Neuron (in vitro differentiated cells): ENCODE measurements around the gene TRIM33.

Experiments used
- H2AFZ ChIP-seq: one replicate; pipeline ENCODE4 v1.6.1; 2013; ENCODE audit warnings: low read depth, mild to moderate bottlenecking, inconsistent platforms, low read length, moderate library complexity
- H3K27me3 ChIP-seq: one replicate; pipeline ENCODE4 v1.6.1; 2013; ENCODE audit warnings: low read length; ENCODE audit not compliant: insufficient read depth
- H3K36me3 ChIP-seq: one replicate; pipeline ENCODE4 v1.6.1; 2013; ENCODE audit warnings: low read length; ENCODE audit not compliant: insufficient read depth
- H3K4me1 ChIP-seq: one replicate; pipeline ENCODE4 v1.6.1; 2013; ENCODE audit warnings: low read length; ENCODE audit not compliant: insufficient read depth
- H3K4me3 ChIP-seq: 2 replicates; pipeline ENCODE4 v1.5.1; 2013; ENCODE audit warnings: mild to moderate bottlenecking, low read length, moderate library complexity
- H3K9me3 ChIP-seq: one replicate; pipeline ENCODE4 v1.6.1; 2013; ENCODE audit warnings: low read length

Gene TRIM33

GRCh38 chr1:114472408-114472807, 38.6 kb downstream of the TRIM33 start:
- H3K27me3 ChIP-seq, result no peaks in the 10 kb centered on the region
- no peaks in the 10 kb centered on the region for H3K4me1 ChIP-seq
- no peak overlapping the region for H2AFZ ChIP-seq
- H3K4me3 ChIP-seq, result no peak overlapping the region
- H3K36me3 ChIP-seq, result peaks cover 4% of the 10 kb centered on the region
- H3K9me3 ChIP-seq, result peaks cover 3% of the 10 kb centered on the region

- no peaks in the 10 kb centered on the region for H3K27me3 ChIP-seq
- peaks cover 6% of the 10 kb centered on the region for H3K36me3 ChIP-seq
- H3K9me3 ChIP-seq, result peaks cover 3% of the 10 kb centered on the region
- no peak overlapping the region for H2AFZ ChIP-seq
- no peak overlapping the region for H3K4me3 ChIP-seq
- no peaks in the 10 kb centered on the region for H3K4me1 ChIP-seq
Measured at GRCh38 chr1:114470681-114471080, 40.3 kb downstream of the TRIM33 start.

GRCh38 chr1:114468710-114469468, 42.1 kb downstream of the TRIM33 start:
- no peak overlapping the region for H3K4me3 ChIP-seq

GRCh38 chr1:114468047-114468446, 43.0 kb downstream of the TRIM33 start:
- no peak overlapping the region for H2AFZ ChIP-seq
- no peak overlapping the region for H3K4me3 ChIP-seq
- peaks cover 16% of the 10 kb centered on the region for H3K36me3 ChIP-seq
- H3K9me3 ChIP-seq, result peaks cover 3% of the 10 kb centered on the region
- H3K4me1 ChIP-seq, result no peaks in the 10 kb centered on the region
- no peaks in the 10 kb centered on the region for H3K27me3 ChIP-seq

More at GRCh38 chr1:114468710-114469468, 42.1 kb downstream of the TRIM33 start:
- Histone ChIP-seq H3K4me1 (no peaks in the 10 kb centered on the region), H2AFZ (no peak overlapping the region), H3K9me3 (peaks cover 3% of the 10 kb centered on the region), H3K27me3 (no peaks in the 10 kb centered on the region), H3K36me3 (peaks cover 9% of the 10 kb centered on the region)

GRCh38 chr1:114467491-114467890, 43.5 kb downstream of the TRIM33 start:
- no peaks in the 10 kb centered on the region for H3K27me3 ChIP-seq
- H2AFZ ChIP-seq, result no peak overlapping the region
- H3K4me1 ChIP-seq, result no peaks in the 10 kb centered on the region
- H3K36me3 ChIP-seq, result peaks cover 20% of the 10 kb centered on the region
- H3K9me3 ChIP-seq, result peaks cover 2% of the 10 kb centered on the region
- H3K4me3 ChIP-seq, result no peak overlapping the region

GRCh38 chr1:114466334-114467014, 44.5 kb downstream of the TRIM33 start:
- no peak overlapping the region for H3K4me3 ChIP-seq
- H3K4me1 ChIP-seq, result no peaks in the 10 kb centered on the region
- no peaks in the 10 kb centered on the region for H3K27me3 ChIP-seq
- no peaks in the 10 kb centered on the region for H3K9me3 ChIP-seq
- peaks cover 27% of the 10 kb centered on the region for H3K36me3 ChIP-seq
- no peak overlapping the region for H2AFZ ChIP-seq

- no peaks in the 10 kb centered on the region for H3K27me3 ChIP-seq
- no peak overlapping the region for H3K4me3 ChIP-seq
- H3K4me1 ChIP-seq, result no peaks in the 10 kb centered on the region
- no peaks in the 10 kb centered on the region for H3K9me3 ChIP-seq
- H2AFZ ChIP-seq, result no peak overlapping the region
- H3K36me3 ChIP-seq, result peaks cover 41% of the 10 kb centered on the region
Measured at GRCh38 chr1:114462963-114463362, 48.0 kb downstream of the TRIM33 start.

GRCh38 chr1:114462341-114462740, 48.7 kb downstream of the TRIM33 start:
- H2AFZ ChIP-seq, result no peak overlapping the region
- H3K27me3 ChIP-seq, result no peaks in the 10 kb centered on the region

GRCh38 chr1:114458237-114458777, 52.7 kb downstream of the TRIM33 start:
- H2AFZ ChIP-seq, result no peak overlapping the region
- H3K4me1 ChIP-seq, result no peaks in the 10 kb centered on the region
- no peak overlapping the region for H3K4me3 ChIP-seq
- peaks cover 75% of the 10 kb centered on the region for H3K36me3 ChIP-seq
- no peaks in the 10 kb centered on the region for H3K9me3 ChIP-seq
- H3K27me3 ChIP-seq, result no peaks in the 10 kb centered on the region

More at GRCh38 chr1:114462341-114462740, 48.7 kb downstream of the TRIM33 start:
- Histone ChIP-seq H3K4me3 (no peak overlapping the region), H3K4me1 (no peaks in the 10 kb centered on the region), H3K36me3 (peaks cover 47% of the 10 kb centered on the region), H3K9me3 (no peaks in the 10 kb centered on the region)

- Histone ChIP-seq H3K4me3 (no peak overlapping the region), H3K36me3 (peaks cover 75% of the 10 kb centered on the region), H3K4me1 (no peaks in the 10 kb centered on the region), H2AFZ (no peak overlapping the region), H3K9me3 (no peaks in the 10 kb centered on the region), H3K27me3 (no peaks in the 10 kb centered on the region)
Measured at GRCh38 chr1:114457675-114458236, 53.2 kb downstream of the TRIM33 start.

- Histone ChIP-seq H3K4me1 (no peaks in the 10 kb centered on the region), H3K9me3 (no peaks in the 10 kb centered on the region), H3K27me3 (no peaks in the 10 kb centered on the region), H2AFZ (no peak overlapping the region), H3K4me3 (no peak overlapping the region), H3K36me3 (peaks cover 71% of the 10 kb centered on the region)
Measured at GRCh38 chr1:114456586-114456985, 54.4 kb downstream of the TRIM33 start.

- Histone ChIP-seq H3K4me1 (no peaks in the 10 kb centered on the region), H3K27me3 (no peaks in the 10 kb centered on the region), H2AFZ (no peak overlapping the region), H3K9me3 (no peaks in the 10 kb centered on the region), H3K4me3 (no peak overlapping the region), H3K36me3 (peaks cover 71% of the 10 kb centered on the region)
Measured at GRCh38 chr1:114455102-114455785, 55.8 kb downstream of the TRIM33 start.

- H2AFZ ChIP-seq, result no peak overlapping the region
- no peaks in the 10 kb centered on the region for H3K9me3 ChIP-seq
- H3K36me3 ChIP-seq, result peaks cover 71% of the 10 kb centered on the region
- no peak overlapping the region for H3K4me3 ChIP-seq
- no peaks in the 10 kb centered on the region for H3K27me3 ChIP-seq
- no peaks in the 10 kb centered on the region for H3K4me1 ChIP-seq
Measured at GRCh38 chr1:114454539-114454938, 56.5 kb downstream of the TRIM33 start.
